ENCODE data around the gene VN1R2.
A peak's percentile ranks its signal among the peaks of the same experiment; 100 is the strongest.
"Not testable (repeated sequence)": the region's sequence is repeated elsewhere in the genome, so short reads cannot be mapped to it uniquely, and the experiment has no call there.

Gene VN1R2

GRCh38 chr19:53257715-53258342 is at the start of gene VN1R2:
Gene VN1R2 (plus strand): TSS chr19:53258292. CDS start chr19:53258376, 84 bp downstream.
- not testable (repeated sequence) for DNase-seq (ENCODE audit: low read depth in 2 of 3, low spot score in 1 of 3)

- DNase-seq (ENCODE audit: low read depth in 2 of 3, low spot score in 1 of 3) = not testable (repeated sequence)
These were observed 46.5 kb upstream of the VN1R2 start for GRCh38 chr19:53211554-53211953.

- DNase-seq (ENCODE audit: low read depth in 2 of 3, low spot score in 1 of 3) = no peak
These were observed 45.3 kb upstream of the VN1R2 start for GRCh38 chr19:53212703-53213320.

GRCh38 chr19:53222716-53223115 is 35.4 kb upstream of the VN1R2 start:
- not testable (repeated sequence) for DNase-seq (ENCODE audit: low read depth in 2 of 3, low spot score in 1 of 3)

- no peak for DNase-seq (ENCODE audit: low read depth in 2 of 3, low spot score in 1 of 3)
These were observed 33.5 kb upstream of the VN1R2 start for GRCh38 chr19:53224606-53225005.

GRCh38 chr19:53237114-53237777 is 20.8 kb upstream of the VN1R2 start:
- no peak for DNase-seq (ENCODE audit: low read depth in 2 of 3, low spot score in 1 of 3)

GRCh38 chr19:53246498-53246897 is 11.6 kb upstream of the VN1R2 start:
- DNase-seq (ENCODE audit: low read depth in 2 of 3, low spot score in 1 of 3) = no peak

GRCh38 chr19:53254411-53255341 is 3.4 kb upstream of the VN1R2 start, which contains the start of gene ZNF677:
Gene ZNF677 (minus strand): TSS chr19:53254873. CDS start chr19:53251550, 3,323 bp downstream.
- DNase-seq (ENCODE audit: low read depth in 2 of 3, low spot score in 1 of 3) = peak; percentile 67 to 71 (median 71)

GRCh38 chr19:53267623-53268022 is 9.5 kb downstream of the VN1R2 start, which contains the start of gene VN1R4:
Gene VN1R4 (minus strand): TSS chr19:53267723. CDS start chr19:53267665, 58 bp downstream.
- DNase-seq (ENCODE audit: low read depth in 2 of 3, low spot score in 1 of 3) = not testable (repeated sequence)

GRCh38 chr19:53269861-53270260 is 11.8 kb downstream of the VN1R2 start:
- DNase-seq (ENCODE audit: low read depth in 2 of 3, low spot score in 1 of 3) = not testable (repeated sequence)

GRCh38 chr19:53272044-53272443 is 14.0 kb downstream of the VN1R2 start:
- DNase-seq (ENCODE audit: low read depth in 2 of 3, low spot score in 1 of 3) = no peak

GRCh38 chr19:53275480-53275879 is 17.4 kb downstream of the VN1R2 start:
- DNase-seq (ENCODE audit: low read depth in 2 of 3, low spot score in 1 of 3) = no peak

GRCh38 chr19:53281947-53282346 is 23.9 kb downstream of the VN1R2 start:
- not testable (repeated sequence) for DNase-seq (ENCODE audit: low read depth in 2 of 3, low spot score in 1 of 3)

- no peak for DNase-seq (ENCODE audit: low read depth in 2 of 3, low spot score in 1 of 3)
These were observed 27.0 kb downstream of the VN1R2 start for GRCh38 chr19:53285087-53285486.

- DNase-seq (ENCODE audit: low read depth in 2 of 3, low spot score in 1 of 3) = no peak
These were observed 32.9 kb downstream of the VN1R2 start for GRCh38 chr19:53290758-53291549.

- no peak for DNase-seq (ENCODE audit: low read depth in 2 of 3, low spot score in 1 of 3)
These were observed 36.8 kb downstream of the VN1R2 start for GRCh38 chr19:53294786-53295441.

GRCh38 chr19:53301341-53301740 is 43.2 kb downstream of the VN1R2 start:
- DNase-seq (ENCODE audit: low read depth in 2 of 3, low spot score in 1 of 3) = not testable (repeated sequence)

- no peak for DNase-seq (ENCODE audit: low read depth in 2 of 3, low spot score in 1 of 3)
These were observed 50.3 kb downstream of the VN1R2 start for GRCh38 chr19:53308339-53308811.
